Measurements from ENCODE around the gene TRPC3. TPM values are rescaled to one million over a fixed set of nuclear protein-coding genes. Genes with fewer than 3 reads are reported as not detected.

TRPC3 gene
- total RNA-seq, 1 experiment from 2014 or later: 0.25 TPM

DNA sequence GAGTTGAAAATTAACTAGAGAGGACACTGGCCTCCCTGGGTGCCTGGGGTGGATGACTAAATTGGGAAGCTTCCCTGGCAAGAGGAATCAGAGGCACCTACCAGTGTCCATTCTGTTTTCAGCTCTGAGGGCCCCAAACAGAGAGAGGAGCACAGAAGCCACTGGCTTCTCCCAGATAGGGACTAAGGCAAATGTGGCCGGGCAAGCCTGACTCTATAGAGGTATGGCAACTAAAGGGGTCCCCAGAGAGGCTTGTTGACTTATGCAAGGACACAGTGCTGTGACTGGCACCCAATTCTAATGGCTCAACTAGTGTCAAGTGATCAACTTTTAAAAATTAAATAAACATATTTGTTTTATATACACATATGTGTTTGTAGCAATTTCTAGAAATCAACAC lies 17.2 kb downstream of the TRPC3 start:
- H4K20me1 ChIP-seq (ENCODE audit: insufficient read depth): no peaks in the 10 kb centered on the region
- no peak overlapping the region for H3K9ac ChIP-seq (ENCODE audit: low read length)
- H3K4me1 ChIP-seq (ENCODE audit: control insufficient read depth in 1 of 2, insufficient read depth in 2 of 2, low read length in 2 of 2): peaks cover 0 to 8% of the 10 kb centered on the region in 2 experiments; a peak in 3 of 4 replicates
- no peaks in the 10 kb centered on the region for H3K9me3 ChIP-seq (ENCODE audit: control insufficient read depth in 1 of 2, insufficient read depth in 1 of 2, low read depth in 1 of 2, low read length in 2 of 2)
- ATAC-seq: no peak
- H3K4me3 ChIP-seq (replicated peaks in 1 of 2; ENCODE audit: low read depth in 1 of 2, low read length in 2 of 2): no peak overlapping the region
- H3K79me2 ChIP-seq (ENCODE audit: insufficient read depth, low read length): no peaks in the 10 kb centered on the region
- DNase-seq (ENCODE audit: low read depth, low spot score): no peak
- TF ChIP-seq FOSL1 (IDR thresholded peaks at IDR 0.05; ENCODE audit: low read depth) (no peak), SRF (IDR thresholded peaks at IDR 0.05; ENCODE audit: low read depth) (no peak), ZNF274 (IDR thresholded peaks at IDR 0.05; ENCODE audit: low read depth, low read length) (no peak), JUND (IDR thresholded peaks at IDR 0.05) (no peak)
- CTCF ChIA-PET: no interaction called here
- POLR2A ChIA-PET: no interaction called here
- BruUV-seq (replicated peaks): no TSS peak
- no peaks in the 10 kb centered on the region for H3K9me2 ChIP-seq (ENCODE audit: insufficient read depth)
- H3K27me3 ChIP-seq (ENCODE audit: insufficient read depth, low read length): no peaks in the 10 kb centered on the region
- no peak overlapping the region for H2AFZ ChIP-seq (ENCODE audit: low read depth, low read length, poor library complexity, severe bottlenecking)
- intact Hi-C loops (cut with micrococcal nuclease): no loop called here
- no peaks in the 10 kb centered on the region for H3K36me3 ChIP-seq (ENCODE audit: control insufficient read depth in 1 of 2, insufficient read depth in 2 of 2, low read length in 2 of 2)
- H3K4me2 ChIP-seq (ENCODE audit: low read length): no peak overlapping the region
- RAD21 ChIA-PET (ENCODE audit: low non-redundant PET in 1 of 2, low total read pairs in 2 of 2, uncharacterized antibody in 2 of 2, unreplicated experiment in 2 of 2): no interaction called here
- no peak overlapping the region for H3K27ac ChIP-seq (ENCODE audit: low read depth, low read length)

DNA sequence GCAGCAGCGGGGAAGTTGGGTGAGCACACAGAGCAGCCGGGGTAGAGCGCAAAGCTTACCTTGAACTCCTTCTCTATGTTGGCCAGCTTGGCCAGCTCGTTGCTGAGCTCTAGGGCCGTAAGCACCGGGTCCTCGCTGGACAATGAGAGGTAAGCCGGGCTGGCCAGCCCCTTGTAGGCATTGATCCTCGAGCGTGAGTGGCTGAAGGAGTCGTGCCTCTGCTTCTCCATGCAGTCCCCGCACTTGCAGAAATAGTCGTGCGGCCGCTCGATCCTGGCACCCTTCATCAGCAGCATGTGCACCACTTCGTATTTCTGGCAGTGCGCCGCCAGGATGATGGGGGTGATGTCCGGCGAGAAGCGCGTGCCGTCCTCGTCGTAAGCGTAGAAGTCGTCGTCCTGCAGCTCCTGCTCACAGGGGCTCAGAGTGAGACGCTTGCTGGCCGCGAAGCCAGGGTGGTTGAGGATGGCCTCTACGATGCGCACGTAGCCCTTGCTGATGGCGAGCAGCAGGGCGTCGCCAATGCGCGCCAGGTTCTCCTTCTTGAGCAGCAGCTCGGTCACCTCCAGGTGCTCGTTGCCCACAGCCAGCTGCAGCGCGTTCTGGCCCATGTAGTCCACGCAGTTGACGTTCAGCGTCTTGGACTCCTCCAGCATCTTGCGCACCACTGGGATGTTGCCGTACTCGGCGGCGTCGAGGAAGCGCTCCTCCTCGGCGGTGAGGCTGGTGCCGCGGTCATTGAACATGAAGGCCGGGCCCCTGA lies 19.5 kb downstream of the TRPC3 start:
- H3K9me2 ChIP-seq (ENCODE audit: insufficient read depth): no peaks in the 10 kb centered on the region
- H3K9ac ChIP-seq (ENCODE audit: low read length): no peak overlapping the region
- peaks cover 5 to 9% of the 10 kb centered on the region in 2 experiments for H3K4me1 ChIP-seq (ENCODE audit: control insufficient read depth in 1 of 2, insufficient read depth in 2 of 2, low read length in 2 of 2)
- ChIA-PET RAD21 (ENCODE audit: low non-redundant PET in 1 of 2, low total read pairs in 2 of 2, uncharacterized antibody in 2 of 2, unreplicated experiment in 2 of 2) (no interaction called here), CTCF (no interaction called here), POLR2A (no interaction called here)
- no peak overlapping the region for H3K4me3 ChIP-seq (replicated peaks in 1 of 2; ENCODE audit: low read depth in 1 of 2, low read length in 2 of 2)
- no peak overlapping the region for H3K4me2 ChIP-seq (ENCODE audit: low read length)
- H2AFZ ChIP-seq (ENCODE audit: low read depth, low read length, poor library complexity, severe bottlenecking): no peak overlapping the region
- H3K27me3 ChIP-seq (ENCODE audit: insufficient read depth, low read length): no peaks in the 10 kb centered on the region
- intact Hi-C loops (cut with micrococcal nuclease): no loop called here
- no peak for ATAC-seq
- H4K20me1 ChIP-seq (ENCODE audit: insufficient read depth): no peaks in the 10 kb centered on the region
- no peak for DNase-seq (ENCODE audit: low read depth, low spot score)
- H3K79me2 ChIP-seq (ENCODE audit: insufficient read depth, low read length): no peaks in the 10 kb centered on the region
- H3K27ac ChIP-seq (ENCODE audit: low read depth, low read length): no peak overlapping the region
- H3K9me3 ChIP-seq (ENCODE audit: control insufficient read depth in 1 of 2, insufficient read depth in 1 of 2, low read depth in 1 of 2, low read length in 2 of 2): no peaks in the 10 kb centered on the region
- BruUV-seq (replicated peaks): no TSS peak
- H3K36me3 ChIP-seq (ENCODE audit: control insufficient read depth in 1 of 2, insufficient read depth in 2 of 2, low read length in 2 of 2): no peaks in the 10 kb centered on the region
- TF ChIP-seq, protein P1, sequence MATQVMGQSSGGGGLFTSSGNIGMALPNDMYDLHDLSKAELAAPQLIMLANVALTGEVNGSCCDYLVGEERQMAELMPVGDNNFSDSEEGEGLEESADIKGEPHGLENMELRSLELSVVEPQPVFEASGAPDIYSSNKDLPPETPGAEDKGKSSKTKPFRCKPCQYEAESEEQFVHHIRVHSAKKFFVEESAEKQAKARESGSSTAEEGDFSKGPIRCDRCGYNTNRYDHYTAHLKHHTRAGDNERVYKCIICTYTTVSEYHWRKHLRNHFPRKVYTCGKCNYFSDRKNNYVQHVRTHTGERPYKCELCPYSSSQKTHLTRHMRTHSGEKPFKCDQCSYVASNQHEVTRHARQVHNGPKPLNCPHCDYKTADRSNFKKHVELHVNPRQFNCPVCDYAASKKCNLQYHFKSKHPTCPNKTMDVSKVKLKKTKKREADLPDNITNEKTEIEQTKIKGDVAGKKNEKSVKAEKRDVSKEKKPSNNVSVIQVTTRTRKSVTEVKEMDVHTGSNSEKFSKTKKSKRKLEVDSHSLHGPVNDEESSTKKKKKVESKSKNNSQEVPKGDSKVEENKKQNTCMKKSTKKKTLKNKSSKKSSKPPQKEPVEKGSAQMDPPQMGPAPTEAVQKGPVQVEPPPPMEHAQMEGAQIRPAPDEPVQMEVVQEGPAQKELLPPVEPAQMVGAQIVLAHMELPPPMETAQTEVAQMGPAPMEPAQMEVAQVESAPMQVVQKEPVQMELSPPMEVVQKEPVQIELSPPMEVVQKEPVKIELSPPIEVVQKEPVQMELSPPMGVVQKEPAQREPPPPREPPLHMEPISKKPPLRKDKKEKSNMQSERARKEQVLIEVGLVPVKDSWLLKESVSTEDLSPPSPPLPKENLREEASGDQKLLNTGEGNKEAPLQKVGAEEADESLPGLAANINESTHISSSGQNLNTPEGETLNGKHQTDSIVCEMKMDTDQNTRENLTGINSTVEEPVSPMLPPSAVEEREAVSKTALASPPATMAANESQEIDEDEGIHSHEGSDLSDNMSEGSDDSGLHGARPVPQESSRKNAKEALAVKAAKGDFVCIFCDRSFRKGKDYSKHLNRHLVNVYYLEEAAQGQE (IDR thresholded peaks at IDR 0.05; ENCODE audit: low read depth): no peak
- TF ChIP-seq ELF1 (IDR thresholded peaks at IDR 0.05; ENCODE audit: borderline replicate concordance, low read depth) (no peak), EGR1 (IDR thresholded peaks at IDR 0.05; ENCODE audit: low read depth) (no peak), POLR2A (IDR thresholded peaks at IDR 0.05; ENCODE audit: borderline replicate concordance, extremely low read depth, insufficient read depth, insufficient read length) (no peak), SRF (IDR thresholded peaks at IDR 0.05; ENCODE audit: low read depth) (no peak), ZFX (IDR thresholded peaks at IDR 0.05) (no peak), FOSL1 (IDR thresholded peaks at IDR 0.05; ENCODE audit: low read depth) (no peak), ZNF274 (IDR thresholded peaks at IDR 0.05; ENCODE audit: low read depth, low read length) (no peak), TCF7L2 (IDR thresholded peaks at IDR 0.05; ENCODE audit: borderline replicate concordance, extremely low read depth, insufficient read depth, insufficient read length) (no peak), CBX3 (IDR thresholded peaks at IDR 0.05; ENCODE audit: low read depth) (no peak)
- TF ChIP-seq, protein P2, sequence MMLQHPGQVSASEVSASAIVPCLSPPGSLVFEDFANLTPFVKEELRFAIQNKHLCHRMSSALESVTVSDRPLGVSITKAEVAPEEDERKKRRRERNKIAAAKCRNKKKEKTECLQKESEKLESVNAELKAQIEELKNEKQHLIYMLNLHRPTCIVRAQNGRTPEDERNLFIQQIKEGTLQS (IDR thresholded peaks at IDR 0.05): no peak
- TF ChIP-seq, protein P3, sequence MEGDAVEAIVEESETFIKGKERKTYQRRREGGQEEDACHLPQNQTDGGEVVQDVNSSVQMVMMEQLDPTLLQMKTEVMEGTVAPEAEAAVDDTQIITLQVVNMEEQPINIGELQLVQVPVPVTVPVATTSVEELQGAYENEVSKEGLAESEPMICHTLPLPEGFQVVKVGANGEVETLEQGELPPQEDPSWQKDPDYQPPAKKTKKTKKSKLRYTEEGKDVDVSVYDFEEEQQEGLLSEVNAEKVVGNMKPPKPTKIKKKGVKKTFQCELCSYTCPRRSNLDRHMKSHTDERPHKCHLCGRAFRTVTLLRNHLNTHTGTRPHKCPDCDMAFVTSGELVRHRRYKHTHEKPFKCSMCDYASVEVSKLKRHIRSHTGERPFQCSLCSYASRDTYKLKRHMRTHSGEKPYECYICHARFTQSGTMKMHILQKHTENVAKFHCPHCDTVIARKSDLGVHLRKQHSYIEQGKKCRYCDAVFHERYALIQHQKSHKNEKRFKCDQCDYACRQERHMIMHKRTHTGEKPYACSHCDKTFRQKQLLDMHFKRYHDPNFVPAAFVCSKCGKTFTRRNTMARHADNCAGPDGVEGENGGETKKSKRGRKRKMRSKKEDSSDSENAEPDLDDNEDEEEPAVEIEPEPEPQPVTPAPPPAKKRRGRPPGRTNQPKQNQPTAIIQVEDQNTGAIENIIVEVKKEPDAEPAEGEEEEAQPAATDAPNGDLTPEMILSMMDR (IDR thresholded peaks at IDR 0.05 in 2 of 3, conservative IDR thresholded peaks at IDR 0.05 in 1 of 3; ENCODE audit: borderline replicate concordance in 1 of 3, insufficient read depth in 1 of 3, low read depth in 2 of 3, low read length in 2 of 3): no peak

Measured in HCT116 (cell line).